GM12864 (cell line): ENCODE data around the gene KCNAB1.

Source experiments
- DNase-seq: peaks from one replicate; pipeline ENCODE4 v3.0.0-alpha.2; 2011; ENCODE audit warnings: low read depth
- H3K4me3 ChIP-seq: 2 replicates; pipeline ENCODE4 v1.5.1; 2011; ENCODE audit warnings: mild to moderate bottlenecking, low read depth, low read length, control low read depth
- TF ChIP-seq, protein P1 (sequence below): IDR thresholded peaks from 2 replicates; pipeline ENCODE4 v1.5.1; 2011; ENCODE audit warnings: low read depth, mild to moderate bottlenecking, moderate library complexity, low read length, control low read depth, inconsistent platforms; ENCODE audit errors: missing control alignments

KCNAB1 gene

DNA sequence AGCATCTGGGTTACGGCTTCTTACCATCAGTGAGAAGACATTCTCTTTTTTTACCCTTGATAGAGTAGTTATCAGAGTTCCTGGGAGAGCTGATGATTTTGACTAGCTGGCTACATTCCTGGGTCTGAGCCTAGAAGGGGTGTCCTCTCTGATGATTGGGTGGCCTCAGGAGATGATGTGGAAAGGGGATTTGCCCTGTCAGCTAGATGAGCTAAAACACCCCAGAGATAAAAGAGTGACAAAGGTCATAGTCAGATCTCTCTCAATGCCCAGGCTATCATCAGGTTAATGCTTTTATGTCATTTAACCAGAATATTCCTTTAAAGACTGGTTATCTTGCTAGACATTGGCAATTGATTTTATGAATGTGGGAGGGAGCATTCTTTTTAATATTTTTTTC, 130.2 kb downstream of the KCNAB1 start:
- TF ChIP-seq, protein P1, sequence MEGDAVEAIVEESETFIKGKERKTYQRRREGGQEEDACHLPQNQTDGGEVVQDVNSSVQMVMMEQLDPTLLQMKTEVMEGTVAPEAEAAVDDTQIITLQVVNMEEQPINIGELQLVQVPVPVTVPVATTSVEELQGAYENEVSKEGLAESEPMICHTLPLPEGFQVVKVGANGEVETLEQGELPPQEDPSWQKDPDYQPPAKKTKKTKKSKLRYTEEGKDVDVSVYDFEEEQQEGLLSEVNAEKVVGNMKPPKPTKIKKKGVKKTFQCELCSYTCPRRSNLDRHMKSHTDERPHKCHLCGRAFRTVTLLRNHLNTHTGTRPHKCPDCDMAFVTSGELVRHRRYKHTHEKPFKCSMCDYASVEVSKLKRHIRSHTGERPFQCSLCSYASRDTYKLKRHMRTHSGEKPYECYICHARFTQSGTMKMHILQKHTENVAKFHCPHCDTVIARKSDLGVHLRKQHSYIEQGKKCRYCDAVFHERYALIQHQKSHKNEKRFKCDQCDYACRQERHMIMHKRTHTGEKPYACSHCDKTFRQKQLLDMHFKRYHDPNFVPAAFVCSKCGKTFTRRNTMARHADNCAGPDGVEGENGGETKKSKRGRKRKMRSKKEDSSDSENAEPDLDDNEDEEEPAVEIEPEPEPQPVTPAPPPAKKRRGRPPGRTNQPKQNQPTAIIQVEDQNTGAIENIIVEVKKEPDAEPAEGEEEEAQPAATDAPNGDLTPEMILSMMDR: no peak
- no peak overlapping the region for H3K4me3 ChIP-seq
- no peak for DNase-seq

DNA sequence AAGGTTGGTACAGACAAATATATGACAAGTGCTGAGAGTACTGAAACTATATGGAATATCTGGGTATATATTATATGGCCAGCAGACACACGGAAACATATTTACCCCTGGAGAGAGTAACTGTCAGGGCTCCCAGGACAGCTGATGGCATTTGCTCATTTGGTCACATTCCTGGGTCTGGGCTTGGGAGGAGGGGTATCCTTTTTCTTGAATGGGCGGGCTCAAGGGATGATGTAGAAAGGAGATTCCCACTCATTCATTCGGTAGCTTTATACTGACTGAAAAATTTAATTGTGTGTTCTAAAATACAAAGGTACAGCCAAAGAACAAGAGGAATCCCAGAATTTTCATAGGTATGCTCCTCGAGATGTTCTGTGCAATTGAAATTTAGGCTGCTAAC, 131.0 kb downstream of the KCNAB1 start:
- TF ChIP-seq, protein P1: no peak
- DNase-seq: no peak

DNA sequence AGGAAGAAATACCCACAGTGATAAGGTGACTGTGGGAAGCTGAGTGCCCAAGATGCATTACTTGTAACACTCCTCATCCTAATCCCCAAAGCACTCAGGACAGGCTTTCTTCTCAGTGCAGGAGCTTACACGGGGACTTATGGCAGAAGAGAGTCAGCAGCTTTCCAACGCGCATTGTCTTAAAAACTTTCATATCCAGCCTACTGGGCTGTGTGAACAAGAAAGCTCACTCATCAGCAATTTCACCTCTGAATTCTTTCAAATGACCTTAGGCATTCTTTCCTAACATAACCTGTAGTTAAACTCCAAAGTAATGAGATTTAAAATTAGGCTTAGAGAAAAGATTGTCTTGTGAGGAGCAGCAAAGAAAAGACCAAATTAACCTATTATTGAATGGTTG, 132.3 kb downstream of the KCNAB1 start:
- no peak for DNase-seq

More for the DNA sequence above, 131.0 kb downstream of the KCNAB1 start:
- H3K4me3 ChIP-seq: no peak overlapping the region

DNA sequence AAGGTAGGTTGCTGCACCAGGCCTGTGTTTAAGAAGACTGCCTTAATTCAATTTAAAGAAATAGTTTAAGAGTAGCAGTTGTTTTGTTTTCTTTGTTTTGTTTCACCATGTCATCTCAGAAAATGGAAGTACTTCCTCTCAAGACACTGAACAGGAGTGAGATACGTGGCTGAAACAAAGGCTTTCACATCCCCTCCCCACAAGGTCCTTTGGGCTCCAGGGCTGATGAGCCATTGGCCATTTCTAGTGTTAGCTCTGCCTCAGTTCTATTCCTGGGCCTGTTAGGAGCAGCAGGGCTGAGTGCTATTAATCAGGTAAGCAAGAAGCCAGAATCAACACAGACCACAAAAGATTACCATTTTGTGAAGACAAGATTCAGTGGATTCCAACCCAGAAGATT, 132.8 kb downstream of the KCNAB1 start:
- DNase-seq: peak; percentile 7
- TF ChIP-seq, protein P1: no peak

More for the DNA sequence above, 132.3 kb downstream of the KCNAB1 start:
- TF ChIP-seq, protein P1: no peak
- no peak overlapping the region for H3K4me3 ChIP-seq

DNA sequence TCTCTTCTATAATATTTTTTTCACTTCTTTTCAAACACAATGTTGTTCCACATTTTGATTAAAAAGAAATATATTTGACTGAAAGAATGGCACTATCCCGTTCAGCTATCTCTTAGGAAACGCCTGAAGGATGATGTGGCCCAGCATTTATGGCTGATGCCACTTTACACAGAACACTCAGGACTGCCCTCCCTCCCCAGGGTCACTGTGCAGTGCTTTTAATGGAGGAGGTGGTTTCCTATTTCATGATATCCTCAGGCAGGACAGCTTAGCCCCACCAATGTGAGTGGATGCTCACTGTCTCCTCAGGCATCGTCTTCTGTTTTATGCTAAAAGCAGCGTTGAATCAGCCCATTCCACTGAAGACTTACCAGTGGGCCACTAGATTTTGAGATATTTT, 135.9 kb downstream of the KCNAB1 start:
- no peak overlapping the region for H3K4me3 ChIP-seq
- TF ChIP-seq, protein P1: no peak
- no peak for DNase-seq

More for the DNA sequence above, 132.8 kb downstream of the KCNAB1 start:
- H3K4me3 ChIP-seq: no peak overlapping the region

DNA sequence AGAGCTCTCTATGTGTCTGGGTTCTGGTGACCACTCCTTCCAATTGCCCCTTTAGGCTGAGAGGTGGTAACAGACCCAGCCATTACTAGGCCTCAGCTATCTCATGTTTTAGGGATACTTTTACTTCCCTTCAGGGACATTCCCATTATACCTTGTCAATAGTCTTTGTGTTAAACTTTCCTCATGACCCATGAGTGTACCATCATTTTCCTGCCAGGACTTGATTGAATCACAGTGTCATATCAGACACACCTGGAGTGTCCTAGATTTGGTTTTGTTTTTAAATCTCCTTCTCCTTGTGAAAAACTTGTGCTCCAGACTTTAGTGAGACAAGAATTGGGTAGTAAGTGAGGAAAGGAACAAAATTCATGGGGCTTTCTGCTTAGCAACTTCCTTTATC, 136.6 kb downstream of the KCNAB1 start:
- no peak overlapping the region for H3K4me3 ChIP-seq
- no peak for DNase-seq
- TF ChIP-seq, protein P1: no peak

DNA sequence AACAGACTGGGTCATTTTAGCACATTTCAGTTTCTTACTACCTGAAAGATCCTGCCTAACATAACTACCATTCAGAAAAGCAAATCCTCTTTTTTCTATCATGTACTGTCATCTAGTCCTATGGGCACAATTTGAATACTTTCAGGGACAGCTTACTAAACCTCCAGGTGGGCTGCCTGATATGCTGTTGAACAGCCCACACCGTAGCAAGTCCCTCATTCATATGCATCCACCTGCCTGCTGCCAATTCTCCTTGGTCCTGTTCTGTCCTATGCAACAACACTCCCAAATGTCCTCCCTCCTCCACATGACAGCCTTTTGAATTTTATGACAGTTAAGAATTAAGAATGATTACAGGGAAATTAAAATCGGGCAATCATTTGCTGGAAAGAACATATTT, 137.9 kb downstream of the KCNAB1 start:
- no peak for DNase-seq
- TF ChIP-seq, protein P1: no peak
- no peak overlapping the region for H3K4me3 ChIP-seq
